K562 (cell line): ENCODE measurements around the gene P4HB. TPM values are rescaled to one million over a fixed set of nuclear protein-coding genes. Genes with fewer than 3 reads are reported as not detected.

ENCODE experiments used
- BACH1 ChIP-seq: fragments of 200-800 bp; sonication (Bioruptor generic); IDR thresholded peaks from 2 replicates; pipeline ENCODE4 v1.6.1; 2016; ENCODE audit warnings: missing genetic modification characterization, missing compliant biosample characterization
- BRD9 ChIP-seq: fragments of 450-650 bp; IDR thresholded peaks from 2 replicates; pipeline ENCODE4 v1.6.1; 2018; ENCODE audit warnings: low read depth; ENCODE audit not compliant: partially characterized antibody
- CBX5 ChIP-seq: IDR thresholded peaks from 2 replicates; pipeline ENCODE4 v1.6.1; 2014; ENCODE audit warnings: low read depth, borderline replicate concordance
- CTBP1 ChIP-seq: fragments of 450-650 bp; IDR thresholded peaks from 2 replicates; pipeline ENCODE4 v1.6.1; 2016; ENCODE audit warnings: borderline replicate concordance
- EHMT2 ChIP-seq: fragments of 450-650 bp; IDR thresholded peaks from 2 replicates; pipeline ENCODE4 v1.6.1; 2018; ENCODE audit warnings: antibody characterized with exemption
- HDAC3 ChIP-seq: fragments of 450-650 bp; IDR thresholded peaks from 2 replicates; pipeline ENCODE4 v1.6.1; 2018; ENCODE audit warnings: borderline replicate concordance, mild to moderate bottlenecking, moderate library complexity; ENCODE audit not compliant: partially characterized antibody
- MCM7 ChIP-seq, 2 experiments: fragments of 450-650 bp; IDR thresholded peaks; 2 replicates each; pipeline ENCODE4 v1.6.1; 2016 to 2018
- NFRKB ChIP-seq: fragments of 450-650 bp; IDR thresholded peaks from 2 replicates; pipeline ENCODE4 v1.6.1; 2016; ENCODE audit warnings: low read depth
- PHB ChIP-seq: fragments of 250-450 bp; sonication (Bioruptor Pico); IDR thresholded peaks from 2 replicates; pipeline ENCODE4 v1.5.0; 2021
- TARDBP ChIP-seq: fragments of 450-650 bp; IDR thresholded peaks from 2 replicates; pipeline ENCODE4 v1.6.1; 2016
- U2AF1 ChIP-seq: fragments of 200-400 bp; formaldehyde crosslinking; optimal IDR thresholded peaks from 2 replicates; pipeline ENCODE3; 2017; ENCODE audit warnings: mild to moderate bottlenecking, low read depth, low read length, moderate library complexity
- VEZF1 ChIP-seq: fragments of 200-800 bp; sonication (Bioruptor generic); IDR thresholded peaks from 2 replicates; pipeline ENCODE4 v1.6.1; 2017; ENCODE audit warnings: missing genetic modification characterization, missing compliant biosample characterization
- ZNF655 ChIP-seq: fragments of 250-450 bp; sonication (Bioruptor Pico); IDR thresholded peaks from 2 replicates; pipeline ENCODE4 v1.5.0; 2021
- polyA plus RNA-seq, 8 experiments: library from polyadenylated mRNA; depleted of rRNA in 4 of 8; stranded (reverse) in 5 of 8; unstranded in 3 of 8; fragments of >200 nt; fragmentation: Nextera tagmentation in 2 of 8; fragmentation: Illumina TruSeq in 1 of 8; extraction: Ambion mirVana in 2 of 8; extraction: Trizol in 1 of 8; gene quantifications; 2 replicates each; pipeline versions ENCODE4 v1.2.1 to v1.2.3, GENCODE V29; 2011 to 2014; ENCODE audit warnings: inconsistent platforms in 1 of 8, missing spikeins in 1 of 8
- total RNA-seq, 7 experiments: library from RNA; depleted of rRNA in 6 of 7; stranded (reverse); fragments of >200 nt in 6 of 7; fragmentation: Illumina TruSeq in 2 of 7; extraction: Trizol in 2 of 7; gene quantifications; 2 replicates each; pipeline versions ENCODE4 v1.2.1 to v1.2.3, GENCODE V29; 2011 to 2021; ENCODE audit warnings: low replicate concordance in 1 of 7
- TF ChIP-seq, protein P1 (sequence below), 2 experiments: fragments of 450-650 bp in 1 of 2; sonication (generic) in 1 of 2; formaldehyde crosslinking in 1 of 2; IDR thresholded peaks; 2 replicates each; pipeline versions ENCODE4 v1.7.1 to v1.9.0; 2016 to 2022; ENCODE audit warnings: inconsistent platforms in 1 of 2, mild to moderate bottlenecking in 1 of 2, missing genetic modification reagents in 1 of 2
- TF ChIP-seq, protein P2 (sequence below): fragments of 450-650 bp; IDR thresholded peaks from 2 replicates; pipeline ENCODE4 v1.6.1; 2016

P4HB gene
- total and polyA plus RNA-seq, 9 of the 15 experiments (the other 6 are each of a cell fraction or from before 2014, with no cell fraction given) = 4.4 to 645 (median 325) TPM

DNA sequence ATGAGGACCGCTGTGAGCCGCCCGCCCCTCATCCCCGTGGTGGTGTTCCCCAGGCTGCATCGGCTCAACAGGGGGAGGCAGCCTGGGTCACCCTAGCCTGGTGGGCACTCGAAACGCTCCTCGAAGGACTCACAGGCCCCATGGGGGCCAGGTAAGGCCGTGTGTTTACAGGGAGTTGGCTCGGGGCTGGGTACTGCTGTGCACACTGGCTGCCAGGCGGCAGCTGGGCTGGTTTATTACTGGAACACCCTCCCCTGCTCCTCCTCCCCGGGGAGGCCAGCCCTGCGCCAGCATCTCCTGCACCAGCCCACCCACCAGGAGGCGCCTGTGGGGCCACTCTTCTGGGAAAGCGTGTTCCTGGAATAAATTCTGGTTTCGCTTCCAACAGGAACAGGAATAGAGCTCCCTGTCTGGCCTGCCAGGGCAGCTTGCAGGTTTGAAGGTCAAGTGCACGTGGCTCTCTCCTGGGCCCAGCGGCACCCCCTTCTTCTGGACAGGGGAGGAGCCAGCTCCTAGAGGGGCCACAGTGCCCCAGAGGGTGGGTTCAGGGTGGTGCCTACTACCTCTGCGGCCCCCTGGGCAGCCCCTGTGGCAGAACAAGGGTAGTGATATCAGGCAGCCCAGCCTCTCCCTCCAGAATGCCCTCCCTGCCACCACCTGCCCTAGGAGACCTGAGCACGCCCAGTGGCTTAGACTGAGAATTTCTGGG is 38.6 kb downstream of the P4HB start (continued):
- TF ChIP-seq, protein P1, sequence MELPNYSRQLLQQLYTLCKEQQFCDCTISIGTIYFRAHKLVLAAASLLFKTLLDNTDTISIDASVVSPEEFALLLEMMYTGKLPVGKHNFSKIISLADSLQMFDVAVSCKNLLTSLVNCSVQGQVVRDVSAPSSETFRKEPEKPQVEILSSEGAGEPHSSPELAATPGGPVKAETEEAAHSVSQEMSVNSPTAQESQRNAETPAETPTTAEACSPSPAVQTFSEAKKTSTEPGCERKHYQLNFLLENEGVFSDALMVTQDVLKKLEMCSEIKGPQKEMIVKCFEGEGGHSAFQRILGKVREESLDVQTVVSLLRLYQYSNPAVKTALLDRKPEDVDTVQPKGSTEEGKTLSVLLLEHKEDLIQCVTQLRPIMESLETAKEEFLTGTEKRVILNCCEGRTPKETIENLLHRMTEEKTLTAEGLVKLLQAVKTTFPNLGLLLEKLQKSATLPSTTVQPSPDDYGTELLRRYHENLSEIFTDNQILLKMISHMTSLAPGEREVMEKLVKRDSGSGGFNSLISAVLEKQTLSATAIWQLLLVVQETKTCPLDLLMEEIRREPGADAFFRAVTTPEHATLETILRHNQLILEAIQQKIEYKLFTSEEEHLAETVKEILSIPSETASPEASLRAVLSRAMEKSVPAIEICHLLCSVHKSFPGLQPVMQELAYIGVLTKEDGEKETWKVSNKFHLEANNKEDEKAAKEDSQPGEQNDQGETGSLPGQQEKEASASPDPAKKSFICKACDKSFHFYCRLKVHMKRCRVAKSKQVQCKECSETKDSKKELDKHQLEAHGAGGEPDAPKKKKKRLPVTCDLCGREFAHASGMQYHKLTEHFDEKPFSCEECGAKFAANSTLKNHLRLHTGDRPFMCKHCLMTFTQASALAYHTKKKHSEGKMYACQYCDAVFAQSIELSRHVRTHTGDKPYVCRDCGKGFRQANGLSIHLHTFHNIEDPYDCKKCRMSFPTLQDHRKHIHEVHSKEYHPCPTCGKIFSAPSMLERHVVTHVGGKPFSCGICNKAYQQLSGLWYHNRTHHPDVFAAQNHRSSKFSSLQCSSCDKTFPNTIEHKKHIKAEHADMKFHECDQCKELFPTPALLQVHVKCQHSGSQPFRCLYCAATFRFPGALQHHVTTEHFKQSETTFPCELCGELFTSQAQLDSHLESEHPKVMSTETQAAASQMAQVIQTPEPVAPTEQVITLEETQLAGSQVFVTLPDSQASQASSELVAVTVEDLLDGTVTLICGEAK (IDR thresholded peaks at IDR 0.05) = peak; percentile 63
- TF ChIP-seq, protein P1 (CRISPR knock-in tag; IDR thresholded peaks at IDR 0.05) = no peak
- TF ChIP-seq NFRKB (peak; percentile 88), U2AF1 (no peak), ZNF655 (no peak), CBX5 (no peak), PHB (CRISPR knock-in tag) (no peak), EHMT2 (no peak), VEZF1 (CRISPR knock-in tag) (peak; percentile 87), MCM7 (IDR thresholded peaks at IDR 0.05) (no peak), CTBP1 (peak; percentile 91; the same call in 1 of the 2 replicates), TARDBP (no peak), BRD9 (peak; percentile 63), HDAC3 (no peak), BACH1 (tag) (no peak)
- TF ChIP-seq, protein P2, sequence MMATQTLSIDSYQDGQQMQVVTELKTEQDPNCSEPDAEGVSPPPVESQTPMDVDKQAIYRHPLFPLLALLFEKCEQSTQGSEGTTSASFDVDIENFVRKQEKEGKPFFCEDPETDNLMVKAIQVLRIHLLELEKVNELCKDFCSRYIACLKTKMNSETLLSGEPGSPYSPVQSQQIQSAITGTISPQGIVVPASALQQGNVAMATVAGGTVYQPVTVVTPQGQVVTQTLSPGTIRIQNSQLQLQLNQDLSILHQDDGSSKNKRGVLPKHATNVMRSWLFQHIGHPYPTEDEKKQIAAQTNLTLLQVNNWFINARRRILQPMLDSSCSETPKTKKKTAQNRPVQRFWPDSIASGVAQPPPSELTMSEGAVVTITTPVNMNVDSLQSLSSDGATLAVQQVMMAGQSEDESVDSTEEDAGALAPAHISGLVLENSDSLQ = 0 out of 2 replicates have a peak, but pooled peaks have one; percentile 21
